ENCODE results near the gene RHOBTB3. TPM values are rescaled to one million over a fixed set of nuclear protein-coding genes. Genes with fewer than 3 reads are reported as not detected.

Gene RHOBTB3
- total RNA-seq, 1 experiment from 2014 or later: 6.8 TPM

DNA sequence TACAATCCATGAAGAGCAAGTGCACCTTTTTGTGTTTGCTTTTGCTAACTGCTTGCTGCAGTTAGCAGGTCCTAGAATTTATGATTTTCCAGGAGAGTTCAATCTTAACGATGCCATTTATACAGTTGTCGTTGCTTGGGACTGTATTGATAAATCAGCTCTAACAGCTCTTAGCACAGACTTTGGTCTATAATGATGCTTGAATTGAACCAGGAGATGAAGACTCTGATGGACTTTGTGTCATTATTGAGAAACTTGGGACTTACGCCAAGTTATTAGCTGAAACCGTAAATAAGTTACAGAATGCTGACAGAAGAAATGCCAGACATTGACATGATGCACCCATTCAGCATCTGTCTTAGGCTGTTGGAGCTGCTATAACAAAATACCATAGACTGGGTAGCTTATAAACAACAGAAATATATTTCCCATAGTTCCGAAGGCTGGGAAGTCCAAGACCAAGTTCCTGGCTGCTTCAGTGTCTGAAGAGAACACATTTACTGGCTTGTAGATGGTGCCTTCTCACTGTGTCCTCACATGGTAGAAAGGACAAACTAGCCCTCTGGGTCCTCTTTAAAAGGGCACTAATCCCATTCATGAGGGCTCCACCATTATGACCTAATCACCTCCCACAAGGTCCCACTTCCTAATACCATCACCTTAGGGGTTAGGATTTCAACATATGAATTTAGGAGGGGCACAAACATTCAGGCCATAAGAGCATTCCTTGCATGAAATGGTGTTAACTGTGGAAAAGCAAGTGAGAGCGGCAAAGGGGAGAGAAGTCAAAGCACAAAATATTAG, 73.8 kb downstream of the RHOBTB3 start:
- no peak overlapping the region for H4K8ac ChIP-seq (replicated peaks; ENCODE audit: insufficient read length, low read depth, low read length)
- H3K18ac ChIP-seq (ENCODE audit: insufficient read length, low read depth, low read length): no peak overlapping the region
- no peaks in the 10 kb centered on the region for H3K27me3 Mint-ChIP-seq (ENCODE audit: low read depth)
- no peaks in the 10 kb centered on the region for H3K27me3 ChIP-seq (ENCODE audit: insufficient read depth, low read length)
- H4K20me1 ChIP-seq (ENCODE audit: control insufficient read depth, insufficient read depth, insufficient read length): no peaks in the 10 kb centered on the region
- H3K56ac ChIP-seq (ENCODE audit: insufficient read length, low read depth, low read length): no peak overlapping the region
- no peak overlapping the region for H3K14ac ChIP-seq (ENCODE audit: insufficient read depth, low read length)
- H3K4me1 ChIP-seq (ENCODE audit: insufficient read depth, low read length): peaks cover 2% of the 10 kb centered on the region; the same call in 1 of the 2 replicates
- no peak overlapping the region for H4K91ac ChIP-seq (ENCODE audit: insufficient read length, low read depth, low read length)
- H3K4me3 Mint-ChIP-seq: no peak overlapping the region
- H3T11ph ChIP-seq (ENCODE audit: low read length): no peak overlapping the region
- H3K9me3 Mint-ChIP-seq: no peaks in the 10 kb centered on the region
- no peak overlapping the region for H3K27ac ChIP-seq (ENCODE audit: insufficient read length, low read depth, low read length)
- no peaks in the 10 kb centered on the region for H3K79me2 ChIP-seq (ENCODE audit: insufficient read depth, low read length)
- H2BK12ac ChIP-seq (ENCODE audit: insufficient read length, low read depth, low read length): no peak overlapping the region
- H2BK5ac ChIP-seq (ENCODE audit: insufficient read length, low read length): no peak overlapping the region
- no peak overlapping the region for H2AK5ac ChIP-seq (ENCODE audit: insufficient read length, low read length)
- no peak overlapping the region for H3K4me2 ChIP-seq (ENCODE audit: insufficient read depth, insufficient read length, low read length)
- no peaks in the 10 kb centered on the region for H3K79me1 ChIP-seq (ENCODE audit: insufficient read depth, low read depth, low read length, poor library complexity, severe bottlenecking)
- no peak for DNase-seq
- H2BK15ac ChIP-seq (ENCODE audit: low read depth, low read length): no peak overlapping the region
- H3K9ac ChIP-seq (ENCODE audit: extremely low read depth, insufficient read length, low read length): no peak overlapping the region
- H4K5ac ChIP-seq (ENCODE audit: insufficient read length, low read depth, low read length): no peak overlapping the region
- TF ChIP-seq, protein P1, sequence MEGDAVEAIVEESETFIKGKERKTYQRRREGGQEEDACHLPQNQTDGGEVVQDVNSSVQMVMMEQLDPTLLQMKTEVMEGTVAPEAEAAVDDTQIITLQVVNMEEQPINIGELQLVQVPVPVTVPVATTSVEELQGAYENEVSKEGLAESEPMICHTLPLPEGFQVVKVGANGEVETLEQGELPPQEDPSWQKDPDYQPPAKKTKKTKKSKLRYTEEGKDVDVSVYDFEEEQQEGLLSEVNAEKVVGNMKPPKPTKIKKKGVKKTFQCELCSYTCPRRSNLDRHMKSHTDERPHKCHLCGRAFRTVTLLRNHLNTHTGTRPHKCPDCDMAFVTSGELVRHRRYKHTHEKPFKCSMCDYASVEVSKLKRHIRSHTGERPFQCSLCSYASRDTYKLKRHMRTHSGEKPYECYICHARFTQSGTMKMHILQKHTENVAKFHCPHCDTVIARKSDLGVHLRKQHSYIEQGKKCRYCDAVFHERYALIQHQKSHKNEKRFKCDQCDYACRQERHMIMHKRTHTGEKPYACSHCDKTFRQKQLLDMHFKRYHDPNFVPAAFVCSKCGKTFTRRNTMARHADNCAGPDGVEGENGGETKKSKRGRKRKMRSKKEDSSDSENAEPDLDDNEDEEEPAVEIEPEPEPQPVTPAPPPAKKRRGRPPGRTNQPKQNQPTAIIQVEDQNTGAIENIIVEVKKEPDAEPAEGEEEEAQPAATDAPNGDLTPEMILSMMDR (conservative IDR thresholded peaks at IDR 0.05): no peak
- no peaks in the 10 kb centered on the region for H3K9me3 ChIP-seq (ENCODE audit: control insufficient read depth, low read depth, low read length)
- no peak overlapping the region for H3K27ac Mint-ChIP-seq
- H2AFZ ChIP-seq (ENCODE audit: low read length): no peak overlapping the region
- H3K4me1 Mint-ChIP-seq: peaks cover 17% of the 10 kb centered on the region in 2 experiments
- WGBS (ENCODE audit: extremely low coverage, insufficient read length, low lambda C conversion rate): no CpG with 5 or more reads among the region's 6 CpGs
- no peak overlapping the region for H2BK20ac ChIP-seq (ENCODE audit: low read depth, low read length, poor library complexity, severe bottlenecking)
- no peak overlapping the region for H3K4ac ChIP-seq (ENCODE audit: low read depth, low read length)
- no peaks in the 10 kb centered on the region for H3K23me2 ChIP-seq (ENCODE audit: insufficient read length, low read depth, low read length, poor library complexity, severe bottlenecking)
- no peak overlapping the region for H3K23ac ChIP-seq (ENCODE audit: insufficient read length, low read depth, low read length)
- no peak overlapping the region for H2BK120ac ChIP-seq (ENCODE audit: low read depth, low read length, poor library complexity, severe bottlenecking)
- H3K36me3 Mint-ChIP-seq (ENCODE audit: insufficient read depth in 1 of 3, low read depth in 3 of 3): no peaks in the 10 kb centered on the region
